Neural progenitor cell (in vitro differentiated cells): Measurements from ENCODE around the gene PSMG1. TPM values are rescaled to one million over a fixed set of nuclear protein-coding genes. Genes with fewer than 3 reads are reported as not detected.

Experiments
- DNase-seq: peaks from one replicate; pipeline ENCODE4 v3.0.0-alpha.2; 2016; ENCODE audit warnings: low spot score
- H2AFZ ChIP-seq: fragments of 200-600 bp; sonication (generic); replicated peaks from 2 replicates; pipeline ENCODE4 v1.6.1; 2016; ENCODE audit warnings: antibody characterized with exemption
- H3F3A ChIP-seq: fragments of 200-600 bp; sonication (generic); 2 replicates; pipeline ENCODE4 v1.6.1; 2016; ENCODE audit warnings: antibody characterized with exemption, low read depth
- H3K27ac ChIP-seq: fragments of 200-600 bp; sonication (generic); 2 replicates; pipeline ENCODE4 v1.5.1; 2016; ENCODE audit warnings: mild to moderate bottlenecking
- H3K27me3 ChIP-seq: fragments of 200-600 bp; sonication (generic); 2 replicates; pipeline ENCODE4 v1.6.1; 2016; ENCODE audit warnings: mild to moderate bottlenecking, moderate library complexity
- H3K36me3 ChIP-seq: fragments of 200-600 bp; sonication (generic); 2 replicates; pipeline ENCODE4 v1.5.1; 2016
- H3K4me1 ChIP-seq: fragments of 200-600 bp; sonication (generic); 2 replicates; pipeline ENCODE4 v1.6.1; 2016; ENCODE audit warnings: mixed run types
- H3K4me2 ChIP-seq: fragments of 200-600 bp; sonication (generic); 2 replicates; pipeline ENCODE4 v1.6.1; 2016
- H3K4me3 ChIP-seq: fragments of 200-600 bp; sonication (generic); 2 replicates; pipeline ENCODE4 v1.5.1; 2016
- H3K79me2 ChIP-seq: fragments of 200-600 bp; sonication (generic); 2 replicates; pipeline ENCODE4 v1.6.1; 2016; ENCODE audit warnings: low read depth
- H3K9ac ChIP-seq: fragments of 200-600 bp; sonication (generic); 2 replicates; pipeline ENCODE4 v1.6.1; 2016
- H3K9me3 ChIP-seq: fragments of 200-600 bp; sonication (generic); 2 replicates; pipeline ENCODE4 v1.5.1; 2016; ENCODE audit warnings: low read depth
- H4K20me1 ChIP-seq: fragments of 200-600 bp; sonication (generic); 2 replicates; pipeline ENCODE4 v1.6.1; 2016; ENCODE audit warnings: low read depth
- H3K27ac Mint-ChIP-seq: 3 replicates; pipeline ENCODE4 v1.8.0; 2021; ENCODE audit warnings: mixed read lengths
- H3K27me3 Mint-ChIP-seq: 2 replicates; pipeline ENCODE4 v1.8.0; 2022; ENCODE audit warnings: low read depth, mild to moderate bottlenecking, inconsistent platforms, moderate library complexity, mixed read lengths; ENCODE audit not compliant: insufficient read depth
- H3K36me3 Mint-ChIP-seq: 3 replicates; pipeline ENCODE4 v1.8.0; 2021; ENCODE audit warnings: mixed read lengths
- H3K4me1 Mint-ChIP-seq: 3 replicates; pipeline ENCODE4 v1.8.0; 2021; ENCODE audit warnings: mixed read lengths
- H3K4me3 Mint-ChIP-seq: 3 replicates; pipeline ENCODE4 v1.8.0; 2021; ENCODE audit warnings: mild to moderate bottlenecking, moderate library complexity, mixed read lengths
- H3K9me3 Mint-ChIP-seq: 3 replicates; pipeline ENCODE4 v1.8.0; 2020; ENCODE audit warnings: mixed read lengths
- CTCF ChIP-seq: fragments of 200-600 bp; sonication (generic); IDR thresholded peaks from 2 replicates; pipeline ENCODE4 v1.5.1; 2017; ENCODE audit warnings: antibody characterized with exemption, mild to moderate bottlenecking
- EZH2 ChIP-seq: fragments of 200-600 bp; sonication (generic); IDR thresholded peaks from 2 replicates; pipeline ENCODE4 v1.6.1; 2017; ENCODE audit warnings: antibody characterized with exemption, mild to moderate bottlenecking, moderate library complexity
- EZH2phosphoT487 ChIP-seq: fragments of 200-600 bp; sonication (generic); IDR thresholded peaks from 2 replicates; pipeline ENCODE4 v1.6.1; 2017; ENCODE audit warnings: antibody characterized with exemption
- total RNA-seq: library from RNA; depleted of rRNA; stranded (reverse); fragments of >200 nt; gene quantifications from 2 replicates; pipeline ENCODE4 v1.2.3, GENCODE V29; 2015; ENCODE audit warnings: low replicate concordance

PSMG1 gene
- total RNA-seq, 1 donor from 2014 or later: 37.5 TPM

- no peak for DNase-seq
- no peaks in the 10 kb centered on the region for H3F3A ChIP-seq
- H3K4me3 ChIP-seq: no peak overlapping the region
- no peak overlapping the region for H2AFZ ChIP-seq
- Mint-ChIP-seq H3K4me1 (no peaks in the 10 kb centered on the region), H3K27ac (no peak overlapping the region), H3K4me3 (no peak overlapping the region), H3K9me3 (no peaks in the 10 kb centered on the region), H3K36me3 (peaks cover 26% of the 10 kb centered on the region), H3K27me3 (no peaks in the 10 kb centered on the region)
- no peak overlapping the region for H3K4me2 ChIP-seq
- TF ChIP-seq CTCF (no peak), EZH2 (no peak), EZH2phosphoT487 (no peak)
- H3K27me3 ChIP-seq: no peaks in the 10 kb centered on the region
- H4K20me1 ChIP-seq: peaks cover 2% of the 10 kb centered on the region
- no peaks in the 10 kb centered on the region for H3K4me1 ChIP-seq
- H3K9me3 ChIP-seq: no peaks in the 10 kb centered on the region
- no peak overlapping the region for H3K9ac ChIP-seq
- no peaks in the 10 kb centered on the region for H3K79me2 ChIP-seq
- H3K27ac ChIP-seq: no peak overlapping the region
- peaks cover 31% of the 10 kb centered on the region for H3K36me3 ChIP-seq
Observed at GRCh38 chr21:39198800-39199199, 15.5 kb upstream of the PSMG1 start.

- H3K4me1 Mint-ChIP-seq: no peaks in the 10 kb centered on the region
- Histone ChIP-seq H3K36me3 (peaks cover 31% of the 10 kb centered on the region), H3K4me2 (no peak overlapping the region)
Observed at GRCh38 chr21:39197448-39198233, 14.4 kb upstream of the PSMG1 start.

GRCh38 chr21:39196838-39197237 is 13.6 kb upstream of the PSMG1 start:
- Histone ChIP-seq H3K4me1 (no peaks in the 10 kb centered on the region), H2AFZ (no peak overlapping the region), H3K9ac (no peak overlapping the region), H3K4me2 (no peak overlapping the region), H3F3A (no peaks in the 10 kb centered on the region), H3K36me3 (peaks cover 27% of the 10 kb centered on the region), H3K4me3 (no peak overlapping the region), H3K79me2 (no peaks in the 10 kb centered on the region), H3K27me3 (no peaks in the 10 kb centered on the region), H3K27ac (no peak overlapping the region), H3K9me3 (no peaks in the 10 kb centered on the region), H4K20me1 (peaks cover 11% of the 10 kb centered on the region)
- Mint-ChIP-seq H3K27ac (no peak overlapping the region), H3K4me3 (no peak overlapping the region), H3K4me1 (no peaks in the 10 kb centered on the region), H3K27me3 (no peaks in the 10 kb centered on the region), H3K9me3 (no peaks in the 10 kb centered on the region), H3K36me3 (peaks cover 20% of the 10 kb centered on the region)
- no peak for DNase-seq
- TF ChIP-seq CTCF: no peak
- no peak for TF ChIP-seq EZH2phosphoT487
- no peak for TF ChIP-seq EZH2

More at GRCh38 chr21:39197448-39198233, 14.4 kb upstream of the PSMG1 start:
- no peak overlapping the region for H2AFZ ChIP-seq
- no peak overlapping the region for H3K9ac ChIP-seq
- H3K27me3 ChIP-seq: no peaks in the 10 kb centered on the region
- TF ChIP-seq CTCF (no peak), EZH2phosphoT487 (no peak), EZH2 (no peak)
- H3K79me2 ChIP-seq: no peaks in the 10 kb centered on the region
- no peak for DNase-seq
- H3F3A ChIP-seq: no peaks in the 10 kb centered on the region
- H3K27me3 Mint-ChIP-seq: no peaks in the 10 kb centered on the region
- no peak overlapping the region for H3K4me3 Mint-ChIP-seq
- H4K20me1 ChIP-seq: peaks cover 11% of the 10 kb centered on the region
- peaks cover 20% of the 10 kb centered on the region for H3K36me3 Mint-ChIP-seq
- no peaks in the 10 kb centered on the region for H3K4me1 ChIP-seq
- H3K4me3 ChIP-seq: no peak overlapping the region
- H3K9me3 ChIP-seq: no peaks in the 10 kb centered on the region
- H3K27ac ChIP-seq: no peak overlapping the region
- H3K9me3 Mint-ChIP-seq: no peaks in the 10 kb centered on the region
- no peak overlapping the region for H3K27ac Mint-ChIP-seq
